BLaER1 (cell line): ENCODE results near the gene ADPGK.
"Not testable (repeated sequence)": the region's sequence is repeated elsewhere in the genome, so short reads cannot be mapped to it uniquely, and the experiment has no call there.

Source experiments
- H3K27ac ChIP-seq: shearing (Covaris generic); formaldehyde crosslinking; 2 replicates; pipeline ENCODE4 v1.8.1; 2022
- H3K27me3 ChIP-seq: shearing (Covaris generic); formaldehyde crosslinking; 2 replicates; pipeline ENCODE4 v1.8.1; 2022
- H3K36me3 ChIP-seq: shearing (Covaris generic); formaldehyde crosslinking; 2 replicates; pipeline ENCODE4 v1.8.1; 2022
- H3K4me1 ChIP-seq: shearing (Covaris generic); formaldehyde crosslinking; 2 replicates; pipeline ENCODE4 v1.8.1; 2022
- H3K4me2 ChIP-seq: shearing (Covaris generic); formaldehyde crosslinking; 2 replicates; pipeline ENCODE4 v1.8.1; 2022
- H3K4me3 ChIP-seq: shearing (Covaris generic); formaldehyde crosslinking; 2 replicates; pipeline ENCODE4 v1.8.1; 2022
- H3K9ac ChIP-seq: shearing (Covaris generic); formaldehyde crosslinking; 2 replicates; pipeline ENCODE4 v1.8.1; 2022
- H3K9me3 ChIP-seq: shearing (Covaris generic); formaldehyde crosslinking; 2 replicates; pipeline ENCODE4 v1.8.1; 2022
- H4K20me1 ChIP-seq: shearing (Covaris generic); formaldehyde crosslinking; 2 replicates; pipeline ENCODE4 v1.8.1; 2022
- Cebpa-rat ChIP-seq: shearing (Covaris generic); IDR thresholded peaks from 2 replicates; pipeline ENCODE4 v1.8.1; 2022

Gene ADPGK

DNA sequence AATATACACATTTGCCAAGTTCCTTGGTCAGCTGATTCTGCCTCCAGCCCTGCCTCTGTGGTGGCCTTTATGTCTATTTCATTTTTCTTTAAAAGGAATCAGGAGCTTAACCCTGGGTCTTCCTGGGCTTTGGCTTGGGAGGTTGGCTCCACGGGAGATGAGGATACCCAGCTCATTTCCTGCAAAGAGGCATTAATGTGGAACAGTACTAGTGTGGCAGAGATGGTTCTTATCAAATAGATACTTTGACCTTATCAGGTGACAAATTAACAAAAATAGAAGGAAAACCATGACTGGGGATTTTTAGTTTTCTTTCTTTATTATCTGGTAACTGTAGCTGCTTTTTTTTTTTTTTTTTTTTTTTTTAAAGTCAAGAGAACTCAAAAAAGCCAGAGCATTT is 54.7 kb downstream of the ADPGK start:
- peaks cover 21% of the 10 kb centered on the region for H3K36me3 ChIP-seq
- H3K4me3 ChIP-seq: no peak overlapping the region
- no peaks in the 10 kb centered on the region for H3K9me3 ChIP-seq

DNA sequence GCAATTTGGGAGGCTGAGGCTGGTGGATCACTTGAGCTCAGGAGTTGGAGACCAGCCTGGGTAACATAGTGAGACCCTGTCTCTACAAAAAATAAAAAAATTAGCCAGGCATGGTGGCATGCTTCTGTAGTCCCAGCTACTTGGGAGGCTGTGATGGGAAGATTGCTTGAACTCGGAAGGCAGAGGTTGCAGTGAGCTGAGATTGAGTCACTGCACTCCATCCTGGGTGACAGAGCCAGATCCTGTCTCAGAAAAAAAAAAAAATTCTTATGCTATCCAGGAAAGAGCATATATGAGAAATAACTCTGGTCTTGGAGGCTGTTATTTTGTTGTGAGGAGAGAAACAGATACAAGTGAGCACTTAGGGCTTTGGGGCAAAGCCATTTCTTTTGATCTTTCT is 55.3 kb downstream of the ADPGK start:
- not testable (repeated sequence) for H3K27ac ChIP-seq, H4K20me1 ChIP-seq, H3K9ac ChIP-seq, H3K4me1 ChIP-seq, H3K4me3 ChIP-seq, H3K9me3 ChIP-seq, H3K27me3 ChIP-seq, H3K4me2 ChIP-seq
- H3K36me3 ChIP-seq: peaks cover 16% of the 10 kb centered on the region

More for the DNA sequence above, 54.7 kb downstream of the ADPGK start:
- Histone ChIP-seq H3K27ac (no peak overlapping the region), H3K4me2 (no peak overlapping the region), H3K9ac (no peak overlapping the region), H3K27me3 (no peaks in the 10 kb centered on the region), H3K4me1 (no peaks in the 10 kb centered on the region), H4K20me1 (no peaks in the 10 kb centered on the region)
- TF ChIP-seq Cebpa-rat: no peak

DNA sequence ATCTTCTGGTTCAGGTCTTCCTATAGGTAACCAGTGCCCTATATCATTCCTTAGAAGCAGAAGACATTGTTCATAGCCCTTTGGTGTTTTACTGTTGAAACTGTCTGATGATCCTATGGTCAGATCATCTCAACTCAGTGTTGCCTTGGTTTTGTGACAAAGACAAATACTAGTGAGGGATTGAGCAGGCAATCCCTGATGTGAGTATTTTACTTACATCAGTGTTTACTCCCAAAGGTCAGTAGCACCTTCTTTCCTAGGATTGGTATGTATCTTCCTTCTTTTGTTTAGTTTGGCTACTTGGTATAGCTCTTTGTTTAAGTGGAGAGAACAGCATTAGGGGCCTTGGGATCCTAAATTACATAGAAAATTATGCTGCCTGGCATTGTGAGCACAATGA is 56.4 kb downstream of the ADPGK start:
- H3K27me3 ChIP-seq: no peaks in the 10 kb centered on the region
- H4K20me1 ChIP-seq: no peaks in the 10 kb centered on the region
- H3K27ac ChIP-seq: no peak overlapping the region
- H3K9me3 ChIP-seq: no peaks in the 10 kb centered on the region
- no peak overlapping the region for H3K4me3 ChIP-seq
- TF ChIP-seq Cebpa-rat: no peak
- H3K9ac ChIP-seq: no peak overlapping the region
- peaks cover 10% of the 10 kb centered on the region for H3K36me3 ChIP-seq
- no peaks in the 10 kb centered on the region for H3K4me1 ChIP-seq
- H3K4me2 ChIP-seq: no peak overlapping the region

DNA sequence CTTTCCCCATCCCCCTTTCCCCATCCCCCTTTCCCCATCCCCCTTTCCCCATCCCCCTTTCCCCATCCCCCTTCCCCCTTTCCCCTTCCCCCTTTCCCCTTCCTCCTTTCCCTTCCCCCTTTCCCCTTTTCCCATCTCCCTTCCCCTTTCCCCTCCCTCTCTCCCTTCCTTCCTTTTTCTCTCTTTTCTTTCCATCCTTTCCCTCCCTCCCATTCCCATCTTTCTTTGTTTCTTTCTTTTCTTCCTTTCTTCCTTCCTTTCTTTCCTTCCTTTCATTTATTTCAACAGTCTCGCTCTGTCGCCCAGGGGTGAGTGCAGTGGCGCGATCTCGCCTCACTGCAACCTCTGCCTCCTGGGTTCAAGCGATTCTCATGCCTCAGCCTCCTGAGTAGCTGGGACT is 57.7 kb downstream of the ADPGK start:
- H3K4me1 ChIP-seq: not testable (repeated sequence)

GRCh38 chr15:72725446-72725845 is 58.1 kb downstream of the ADPGK start:
- Histone ChIP-seq H3K4me1 (no peaks in the 10 kb centered on the region), H3K9me3 (no peaks in the 10 kb centered on the region), H3K4me2 (no peak overlapping the region), H3K4me3 (no peak overlapping the region), H3K27ac (no peak overlapping the region), H3K9ac (no peak overlapping the region), H4K20me1 (no peaks in the 10 kb centered on the region), H3K36me3 (no peaks in the 10 kb centered on the region), H3K27me3 (no peaks in the 10 kb centered on the region)
- TF ChIP-seq Cebpa-rat: no peak

More for the DNA sequence above, 57.7 kb downstream of the ADPGK start:
- not testable (repeated sequence) for H3K27me3 ChIP-seq, H3K4me3 ChIP-seq, H3K27ac ChIP-seq, H4K20me1 ChIP-seq, H3K36me3 ChIP-seq, H3K9me3 ChIP-seq, H3K9ac ChIP-seq, H3K4me2 ChIP-seq

GRCh38 chr15:72724028-72724427 is 59.5 kb downstream of the ADPGK start:
- H3K9me3 ChIP-seq: no peaks in the 10 kb centered on the region
- TF ChIP-seq Cebpa-rat: no peak
- H3K27ac ChIP-seq: no peak overlapping the region
- H3K4me2 ChIP-seq: no peak overlapping the region
- H4K20me1 ChIP-seq: no peaks in the 10 kb centered on the region
- no peaks in the 10 kb centered on the region for H3K4me1 ChIP-seq
- H3K27me3 ChIP-seq: no peaks in the 10 kb centered on the region
- no peaks in the 10 kb centered on the region for H3K36me3 ChIP-seq
- no peak overlapping the region for H3K9ac ChIP-seq
- H3K4me3 ChIP-seq: no peak overlapping the region

DNA sequence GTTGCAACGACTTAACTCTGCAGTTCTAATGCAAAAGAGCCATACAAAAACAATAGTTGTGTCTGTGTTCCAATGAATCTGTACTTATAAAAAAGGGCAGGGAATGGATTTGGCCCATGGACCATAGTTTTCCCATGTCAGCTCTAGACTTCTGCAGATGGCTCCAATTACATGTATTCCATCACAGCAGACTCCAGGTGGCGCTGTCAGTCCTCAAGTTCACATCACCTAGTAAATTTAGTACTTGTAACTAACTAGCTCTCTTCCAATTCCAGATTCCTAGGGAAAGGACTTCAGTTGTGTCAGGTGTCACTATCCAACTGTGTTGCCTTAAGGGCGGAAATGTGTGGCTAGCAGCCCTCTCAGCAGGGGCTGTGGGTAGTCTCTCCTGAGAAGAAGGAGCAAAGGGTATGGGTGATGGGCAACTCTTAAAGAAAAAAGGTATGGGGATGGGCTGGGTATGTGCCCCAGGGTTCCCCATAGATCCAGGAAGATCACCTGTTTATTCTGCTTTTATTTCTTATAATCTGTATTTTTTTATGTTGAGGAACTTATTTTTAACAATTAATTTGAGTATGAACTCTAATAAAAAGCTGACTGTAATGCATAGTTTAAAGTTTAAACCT is 61.4 kb downstream of the ADPGK start:
- H4K20me1 ChIP-seq: no peaks in the 10 kb centered on the region
- peaks cover 8% of the 10 kb centered on the region; the same call in 1 of the 2 replicates for H3K36me3 ChIP-seq
- no peak overlapping the region for H3K27ac ChIP-seq
- no peak for TF ChIP-seq Cebpa-rat
- H3K4me1 ChIP-seq: no peaks in the 10 kb centered on the region
- H3K9me3 ChIP-seq: no peaks in the 10 kb centered on the region
- no peak overlapping the region for H3K4me2 ChIP-seq
- H3K9ac ChIP-seq: no peak overlapping the region
- H3K27me3 ChIP-seq: no peaks in the 10 kb centered on the region
- H3K4me3 ChIP-seq: no peak overlapping the region

GRCh38 chr15:72708551-72709303 is 74.8 kb downstream of the ADPGK start:
- not testable (repeated sequence) for H3K4me3 ChIP-seq, H3K27me3 ChIP-seq, H3K4me2 ChIP-seq, H3K36me3 ChIP-seq, H3K9me3 ChIP-seq, H3K4me1 ChIP-seq, H3K9ac ChIP-seq, H3K27ac ChIP-seq, H4K20me1 ChIP-seq

DNA sequence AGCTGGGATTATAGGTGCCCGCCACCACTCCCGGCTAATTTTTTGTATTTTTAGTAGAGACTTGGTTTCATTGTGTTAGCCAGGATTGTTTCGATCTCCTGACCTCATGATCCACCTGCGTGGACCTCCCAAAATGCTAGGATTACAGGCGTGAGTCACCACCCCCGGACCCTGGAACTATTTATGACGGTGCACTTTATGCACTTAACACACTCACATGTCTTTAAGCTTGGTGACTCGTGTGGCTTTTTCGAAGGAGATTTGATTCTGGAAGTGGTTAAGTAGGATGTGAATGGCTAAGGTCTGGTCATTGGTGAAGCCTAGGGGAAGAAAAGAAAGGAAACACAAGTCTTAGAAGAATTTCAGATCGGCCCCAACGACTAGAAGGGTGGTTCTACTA is 77.3 kb downstream of the ADPGK start:
- Histone ChIP-seq H3K36me3 (no peaks in the 10 kb centered on the region), H3K27ac (no peak overlapping the region), H3K27me3 (no peaks in the 10 kb centered on the region), H3K9ac (no peak overlapping the region), H3K9me3 (no peaks in the 10 kb centered on the region), H4K20me1 (no peaks in the 10 kb centered on the region), H3K4me2 (no peak overlapping the region), H3K4me3 (no peak overlapping the region), H3K4me1 (no peaks in the 10 kb centered on the region)
- no peak for TF ChIP-seq Cebpa-rat
